Gastroesophageal sphincter (tissue), 4 donors: ENCODE results near the gene KRTAP5-8. TPM values are rescaled to one million over a fixed set of nuclear protein-coding genes. Genes with fewer than 3 reads are reported as not detected.
"Not testable (repeated sequence)": the region's sequence is repeated elsewhere in the genome, so short reads cannot be mapped to it uniquely, and the experiment has no call there.

Experiments
- ATAC-seq: fragments of 150-250 bp; one replicate; pipeline ENCODE4 v1.9.1; 2016; ENCODE audit warnings: mild to moderate bottlenecking, moderate library complexity
- H3K27ac ChIP-seq, 4 donors: fragments of 200-600 bp; sonication (generic) in 3 of 4; 1 replicate in 3 of 4; 2 replicates in 1 of 4; pipeline ENCODE4 v1.5.1; 2016 to 2019
- H3K27me3 ChIP-seq: fragments of 200-600 bp; sonication (generic); one replicate; pipeline ENCODE4 v1.5.1; 2019
- H3K36me3 ChIP-seq, 2 donors: fragments of 200-600 bp; sonication (generic); one replicate each; pipeline ENCODE4 v1.5.1; 2019; ENCODE audit warnings: control low read depth in 1 of 2
- H3K4me1 ChIP-seq, 3 donors: fragments of 200-600 bp; sonication (generic); 1 replicate in 2 of 3; 2 replicates in 1 of 3; pipeline ENCODE4 v1.5.1; 2016 to 2019; ENCODE audit warnings: control low read depth in 2 of 3
- H3K4me3 ChIP-seq, 2 donors: fragments of 200-600 bp; sonication (generic); one replicate each; pipeline ENCODE4 v1.5.1; 2019; ENCODE audit warnings: mild to moderate bottlenecking in 1 of 2, moderate library complexity in 1 of 2
- H3K9me3 ChIP-seq, 3 donors: fragments of 200-600 bp; sonication (generic); one replicate each; pipeline ENCODE4 v1.5.1; 2017 to 2019; ENCODE audit warnings: control low read depth in 2 of 3
- CTCF ChIP-seq, 4 experiments: fragments of 200-600 bp in 2 of 4; fragments of 450-650 bp in 2 of 4; sonication (generic) in 1 of 4; IDR thresholded peaks; one replicate each; pipeline ENCODE4 v1.5.1; 2017 to 2019; ENCODE audit warnings: antibody characterized with exemption in 4 of 4, mild to moderate bottlenecking in 2 of 4, moderate library complexity in 2 of 4
- EP300 ChIP-seq: sonication (generic); formaldehyde crosslinking; IDR thresholded peaks from one replicate; pipeline ENCODE4 v1.6.1; 2017; ENCODE audit warnings: antibody characterized with exemption, mild to moderate bottlenecking
- POLR2A ChIP-seq, 2 donors: fragments of 450-650 bp; IDR thresholded peaks; one replicate each; pipeline ENCODE4 v1.6.1; 2017; ENCODE audit warnings: antibody characterized with exemption in 2 of 2, mild to moderate bottlenecking in 2 of 2, moderate library complexity in 1 of 2
- POLR2AphosphoS5 ChIP-seq: sonication (generic); formaldehyde crosslinking; IDR thresholded peaks from one replicate; pipeline ENCODE4 v1.6.1; 2017; ENCODE audit warnings: antibody characterized with exemption
- WGBS, 2 donors: methylation state at CpG; one replicate each; pipeline ENCODE4 v1.1.5; 2018; ENCODE audit warnings: low coverage in 1 of 2; 5-methylcytosine and 5-hydroxymethylcytosine counted together
- total RNA-seq, 4 donors: library from RNA; depleted of rRNA; stranded (reverse); fragments of >200 nt; gene quantifications; one replicate each; pipeline ENCODE4 v1.1.0, GENCODE V29; 2016

KRTAP5-8 gene
- under 1 TPM in 1 of 4 donors, not detected in 3; 0.27 TPM for total RNA-seq

GRCh38 chr11:71537977-71538665 is at the start of gene KRTAP5-8:
Gene KRTAP5-8 (plus strand): TSS chr11:71538025. CDS start chr11:71538056, 31 bp downstream.
- no CpG with 5 or more reads among the region's 4 CpGs for WGBS, 2 donors
- H3K27ac ChIP-seq, H3K9me3 ChIP-seq, H3K4me3 ChIP-seq, H3K36me3 ChIP-seq, H3K4me1 ChIP-seq, H3K27me3 ChIP-seq, ATAC-seq: not testable (repeated sequence)

DNA sequence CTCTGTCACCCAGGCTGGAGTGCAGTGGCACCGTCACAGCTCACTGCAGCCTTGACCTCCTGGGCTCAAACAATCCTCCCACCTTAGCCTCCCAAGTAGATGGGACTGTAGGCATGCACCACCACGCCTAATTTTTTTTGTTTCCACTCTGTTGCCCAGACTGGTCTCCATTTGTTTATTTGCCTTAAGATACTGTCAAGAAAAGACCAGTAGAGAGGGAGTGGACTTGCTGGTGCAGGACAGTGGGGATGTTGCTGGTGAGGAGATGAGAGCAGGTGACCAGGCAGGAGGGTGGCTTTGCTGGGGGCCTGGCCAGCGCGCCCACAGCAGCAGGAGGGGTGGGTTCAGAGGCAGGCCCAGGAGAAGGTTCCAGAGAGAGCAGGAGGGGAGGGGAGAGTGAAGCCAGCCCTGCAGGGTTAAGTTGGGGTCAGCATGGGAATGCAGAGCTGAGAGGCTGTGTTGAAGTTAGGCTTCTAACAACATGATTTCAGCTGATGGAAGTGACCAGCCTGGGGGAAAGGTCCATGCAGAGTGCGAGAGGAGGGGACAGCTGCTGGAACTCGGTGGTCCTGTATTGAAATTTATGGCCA is 49.0 kb upstream of the KRTAP5-8 start:
- WGBS, 2 donors, result 49 to 69% methylated on average over 2 to 4 of the region's 6 CpGs
- Histone ChIP-seq H3K4me3 (no peak overlapping the region), H3K4me1 (no peaks in the 10 kb centered on the region), H3K27me3 (no peaks in the 10 kb centered on the region), H3K9me3 (no peaks in the 10 kb centered on the region), H3K27ac (no peak overlapping the region), H3K36me3 (peaks cover 0 to 94% of the 10 kb centered on the region in 2 donors)
- no peak for ATAC-seq
- TF ChIP-seq POLR2AphosphoS5 (no peak), CTCF (IDR thresholded peaks at IDR 0.05) (no peak)

DNA sequence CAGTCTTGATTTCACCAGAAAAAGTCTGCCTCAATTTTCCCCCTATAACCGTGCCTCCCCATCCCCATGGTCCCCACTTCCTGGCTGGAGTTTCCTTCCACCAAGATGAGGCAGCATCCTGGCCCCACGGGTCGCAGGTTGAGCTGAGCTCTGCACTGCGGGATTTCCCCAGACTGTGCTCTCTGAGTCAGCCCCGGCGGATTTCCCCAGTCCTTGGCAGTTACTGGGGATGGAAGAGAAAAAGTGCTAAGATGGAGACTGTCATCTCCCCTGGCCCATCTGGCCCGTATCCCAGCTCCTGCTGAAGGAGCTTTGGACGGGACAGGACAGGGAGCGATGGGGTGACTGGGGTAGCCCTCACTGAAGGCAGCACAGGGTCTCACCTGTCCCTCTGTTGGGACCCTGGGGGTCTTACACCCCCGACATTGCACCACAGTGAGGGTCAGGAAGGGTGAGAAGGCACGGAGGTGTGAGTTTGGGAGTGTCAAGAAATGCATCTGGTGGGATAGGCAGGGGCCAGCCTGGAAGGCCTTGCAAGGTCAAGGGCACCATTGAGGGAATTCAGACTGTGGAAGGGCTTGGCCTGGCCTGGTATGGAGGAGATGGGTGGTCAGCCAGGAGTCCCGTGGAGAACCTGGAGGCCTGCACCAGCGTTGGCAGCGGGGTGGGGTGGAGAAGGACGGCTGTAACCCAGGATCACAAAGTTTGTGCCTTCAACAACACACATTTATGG is 48.3 kb upstream of the KRTAP5-8 start:
- Histone ChIP-seq H3K27me3 (no peaks in the 10 kb centered on the region), H3K36me3 (peaks cover 0 to 94% of the 10 kb centered on the region in 2 donors), H3K9me3 (no peaks in the 10 kb centered on the region), H3K27ac (no peak overlapping the region), H3K4me1 (no peaks in the 10 kb centered on the region), H3K4me3 (no peak overlapping the region)
- 66% methylated on average over 4 of the region's 15 CpGs; no CpG with 5 or more reads in 1 of the 2 donors for WGBS, 2 donors
- ATAC-seq, result no peak
- TF ChIP-seq POLR2AphosphoS5 (no peak), CTCF (IDR thresholded peaks at IDR 0.05) (no peak), POLR2A (IDR thresholded peaks at IDR 0.05) (no peak), EP300 (no peak)

GRCh38 chr11:71490044-71490730 is 47.6 kb upstream of the KRTAP5-8 start:
- H3K27me3 ChIP-seq, result no peaks in the 10 kb centered on the region
- no peak for TF ChIP-seq CTCF (IDR thresholded peaks at IDR 0.05)
- no peak for TF ChIP-seq POLR2A (IDR thresholded peaks at IDR 0.05)
- no peak for TF ChIP-seq POLR2AphosphoS5
- no peak for TF ChIP-seq EP300
- 94% methylated on average over 7 to 12 of the region's 23 CpGs for WGBS, 2 donors
- H3K36me3 ChIP-seq, result peaks cover 0 to 94% of the 10 kb centered on the region in 2 donors
- H3K9me3 ChIP-seq, result no peaks in the 10 kb centered on the region
- no peak overlapping the region for H3K27ac ChIP-seq
- no peak overlapping the region for H3K4me3 ChIP-seq
- ATAC-seq, result no peak
- no peaks in the 10 kb centered on the region for H3K4me1 ChIP-seq

DNA sequence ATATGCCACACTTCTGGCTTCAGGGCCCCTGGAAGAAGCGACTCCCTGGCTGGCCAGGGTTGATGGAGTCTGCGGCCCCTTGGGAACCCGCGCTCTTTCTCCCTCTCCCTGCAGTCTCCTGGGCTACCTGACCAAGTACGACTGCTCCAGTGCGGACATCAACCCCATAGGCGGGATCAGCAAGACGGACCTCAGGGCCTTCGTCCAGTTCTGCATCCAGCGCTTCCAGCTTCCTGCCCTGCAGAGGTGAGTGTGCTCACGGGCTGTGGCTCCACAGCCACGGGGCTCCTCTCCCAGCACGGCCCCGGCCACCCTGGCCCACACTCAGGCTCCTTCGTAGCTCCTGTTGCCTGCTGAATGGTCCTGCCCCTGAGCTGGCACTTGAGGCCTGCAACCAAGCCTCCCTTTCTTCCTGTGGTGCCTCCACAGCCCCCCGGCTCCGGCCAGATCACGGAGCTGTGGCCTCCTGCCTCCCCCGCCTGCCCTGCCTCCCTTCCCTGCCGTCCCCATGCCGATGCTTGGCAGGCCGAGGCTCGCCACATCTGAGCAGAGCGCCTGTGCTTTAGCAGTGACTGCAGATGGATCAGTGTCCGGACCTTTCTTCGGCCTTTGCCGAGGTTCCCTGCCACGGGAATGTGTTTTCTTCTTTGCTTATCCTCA is 47.0 kb upstream of the KRTAP5-8 start:
- H3K27me3 ChIP-seq, result no peaks in the 10 kb centered on the region
- WGBS, 2 donors, result 100% methylated on average over 3 of the region's 28 CpGs; no CpG with 5 or more reads in 1 of the 2 donors
- H3K4me3 ChIP-seq, result no peak overlapping the region
- no peak for ATAC-seq
- H3K27ac ChIP-seq, result no peak overlapping the region
- peaks cover 0 to 94% of the 10 kb centered on the region in 2 donors for H3K36me3 ChIP-seq
- TF ChIP-seq POLR2A (IDR thresholded peaks at IDR 0.05) (no peak), POLR2AphosphoS5 (no peak), CTCF (IDR thresholded peaks at IDR 0.05) (no peak), EP300 (no peak)
- no peaks in the 10 kb centered on the region for H3K9me3 ChIP-seq
- no peaks in the 10 kb centered on the region for H3K4me1 ChIP-seq
